ENCODE measurements around the gene SLC2A11. TPM values are rescaled to one million over a fixed set of nuclear protein-coding genes. Genes with fewer than 3 reads are reported as not detected.

SLC2A11 gene
- total RNA-seq, 1 donor from 2014 or later: 5.3 TPM

GRCh38 chr22:23832226-23833016, 25.3 kb upstream of the SLC2A11 start:
- DNase-seq (ENCODE audit: low read depth in 2 of 2): no peak

GRCh38 chr22:23833017-23833751, 24.5 kb upstream of the SLC2A11 start:
- no peak for DNase-seq (ENCODE audit: low read depth in 2 of 2)

GRCh38 chr22:23833911-23834317, 23.8 kb upstream of the SLC2A11 start:
- no peak for DNase-seq (ENCODE audit: low read depth in 2 of 2)

GRCh38 chr22:23834406-23834792, 23.3 kb upstream of the SLC2A11 start:
- DNase-seq (ENCODE audit: low read depth in 2 of 2): no peak

- no peak for DNase-seq (ENCODE audit: low read depth in 2 of 2)
Observed at GRCh38 chr22:23834793-23835483, 22.7 kb upstream of the SLC2A11 start.

DNA sequence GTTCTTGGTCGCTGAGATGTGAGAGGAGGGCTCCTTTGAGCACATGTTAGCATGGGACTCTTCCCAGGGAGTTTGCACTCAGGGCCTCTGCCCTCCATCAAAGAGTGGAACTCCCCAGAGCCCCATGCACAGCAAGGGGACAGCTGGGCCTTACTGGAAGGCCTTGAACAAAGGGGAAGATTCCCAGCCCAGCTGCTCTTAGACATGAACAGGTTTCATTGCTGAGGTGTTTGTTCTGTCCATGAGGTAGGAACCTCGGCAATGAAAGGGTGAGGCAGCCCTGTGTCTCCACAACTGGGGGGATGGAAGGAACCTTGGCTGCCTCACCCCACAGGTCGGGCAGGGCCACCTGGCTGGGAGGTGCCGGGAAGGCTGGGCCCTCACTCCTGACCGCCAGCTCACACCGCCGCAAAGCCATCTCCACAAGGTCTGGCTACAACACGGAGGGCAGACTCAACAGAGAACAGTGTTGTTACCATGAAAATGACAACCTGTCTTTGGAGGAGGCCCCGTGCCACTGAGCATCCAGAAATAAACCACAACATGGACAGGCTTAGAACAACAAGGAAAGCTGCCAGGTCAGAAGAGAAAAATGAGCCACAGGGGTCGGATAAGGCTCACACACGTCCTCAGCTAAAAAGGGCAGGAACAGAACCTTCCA, 22.1 kb upstream of the SLC2A11 start:
- no peak for DNase-seq (ENCODE audit: low read depth in 2 of 2)

- DNase-seq (ENCODE audit: low read depth in 2 of 2): no peak
Observed at GRCh38 chr22:23836281-23836680, 21.4 kb upstream of the SLC2A11 start.

DNA sequence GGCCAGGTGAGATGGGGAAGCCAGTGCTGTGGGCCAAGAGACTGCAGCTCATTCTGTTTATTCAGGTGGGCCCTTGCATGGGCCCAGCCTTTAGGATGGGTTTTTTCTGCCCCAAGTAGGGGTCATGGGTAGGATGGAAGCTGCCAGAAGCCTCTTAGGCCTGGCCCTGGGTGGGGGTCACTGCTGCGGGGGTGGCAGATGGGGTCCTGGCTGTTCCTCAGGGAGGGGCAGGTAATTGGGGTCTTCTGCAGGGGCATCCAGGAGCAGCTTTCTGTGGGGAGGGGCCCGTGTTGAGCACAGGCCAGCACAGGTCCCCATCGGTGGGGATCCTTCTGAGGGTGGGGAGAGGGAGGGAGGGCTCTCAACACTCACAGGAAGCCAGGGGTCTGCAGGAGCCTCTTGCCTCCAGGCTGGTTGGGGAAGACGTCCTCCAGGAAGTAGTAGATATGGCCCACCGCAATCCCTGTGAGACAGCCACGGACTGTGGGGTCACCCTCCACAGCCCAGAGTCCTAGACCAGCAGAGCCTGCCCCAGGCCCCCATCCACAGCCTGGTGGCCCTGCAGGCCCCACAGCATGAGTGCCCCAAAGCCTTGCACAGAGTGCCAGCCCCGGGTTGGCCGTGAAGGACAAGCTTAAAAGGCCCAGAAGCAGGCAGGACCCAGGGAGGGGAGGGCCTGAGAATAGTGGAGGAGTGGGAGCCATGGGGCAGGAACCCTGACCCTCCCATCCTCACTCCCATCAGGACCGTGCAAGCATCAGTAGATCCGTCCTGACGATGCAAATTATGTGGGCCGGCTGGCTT, 20.8 kb upstream of the SLC2A11 start:
- no peak for DNase-seq (ENCODE audit: low read depth in 2 of 2)

DNA sequence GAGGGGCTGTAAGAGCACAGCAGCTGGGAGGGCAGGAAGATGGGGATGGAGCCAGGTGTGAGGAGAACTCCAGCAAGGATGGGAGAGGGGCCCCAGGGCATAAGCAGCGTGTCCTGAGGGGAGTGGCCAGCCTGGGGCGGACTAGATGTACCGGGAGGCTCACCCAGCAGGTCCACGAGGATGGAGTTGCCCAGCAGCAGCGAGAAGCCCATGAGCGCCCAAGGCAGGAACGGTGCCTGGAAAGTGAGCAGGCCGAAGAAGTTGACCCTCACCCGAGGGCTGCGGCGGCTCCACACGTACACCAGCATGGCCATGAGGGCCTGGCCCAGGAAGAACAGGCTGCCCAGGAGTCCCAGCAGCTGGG, 20.2 kb upstream of the SLC2A11 start:
- no peak for DNase-seq (ENCODE audit: low read depth in 2 of 2)

GRCh38 chr22:23837911-23838680, 19.6 kb upstream of the SLC2A11 start:
- no peak for DNase-seq (ENCODE audit: low read depth in 2 of 2)

DNA sequence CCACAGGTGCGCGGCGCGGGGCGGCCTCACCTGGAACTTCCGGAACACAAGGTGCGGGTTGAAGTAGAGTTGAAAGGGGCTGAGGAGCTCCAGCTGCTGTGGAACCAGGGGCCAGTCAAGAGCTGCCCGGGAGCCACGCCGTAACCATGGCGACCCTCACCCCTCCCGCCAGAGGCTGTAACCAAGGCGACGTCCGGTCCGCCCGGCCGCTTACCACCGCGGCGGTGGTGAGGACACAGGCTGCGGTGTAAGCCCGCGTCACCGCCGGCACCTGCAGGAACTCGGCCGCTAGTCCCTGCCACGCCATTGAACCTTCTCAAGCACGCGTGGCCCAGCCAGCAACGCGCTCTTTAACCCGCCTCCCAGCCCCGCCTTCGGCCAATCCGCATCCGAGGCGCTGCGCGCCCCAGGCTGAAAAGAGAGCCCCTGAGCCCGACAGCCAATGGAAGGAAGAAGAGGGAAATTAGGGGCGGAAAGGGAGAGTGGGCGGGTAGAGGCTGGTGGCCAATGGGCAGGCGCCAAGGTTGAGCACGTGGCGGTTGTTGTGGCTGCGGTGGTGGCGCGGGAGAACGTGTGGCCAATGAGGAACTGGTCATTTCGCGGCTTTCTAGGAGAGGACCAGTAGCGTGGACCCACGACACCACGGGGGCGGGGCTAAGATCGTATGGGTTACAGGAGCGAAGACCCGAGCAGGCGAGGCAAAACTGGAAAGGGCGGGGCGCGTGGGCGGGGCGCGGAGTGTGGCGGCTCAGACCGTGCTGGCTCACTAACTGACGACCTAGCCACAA, 18.8 kb upstream of the SLC2A11 start, which contains the start of gene DERL3:
DERL3 (minus strand) TSS at position 326 of the 788 bp plus-strand sequence; CDS start at position 307, 19 bp downstream.
- peak; percentile 97 to 99 for DNase-seq (ENCODE audit: low read depth in 2 of 2)

DNA sequence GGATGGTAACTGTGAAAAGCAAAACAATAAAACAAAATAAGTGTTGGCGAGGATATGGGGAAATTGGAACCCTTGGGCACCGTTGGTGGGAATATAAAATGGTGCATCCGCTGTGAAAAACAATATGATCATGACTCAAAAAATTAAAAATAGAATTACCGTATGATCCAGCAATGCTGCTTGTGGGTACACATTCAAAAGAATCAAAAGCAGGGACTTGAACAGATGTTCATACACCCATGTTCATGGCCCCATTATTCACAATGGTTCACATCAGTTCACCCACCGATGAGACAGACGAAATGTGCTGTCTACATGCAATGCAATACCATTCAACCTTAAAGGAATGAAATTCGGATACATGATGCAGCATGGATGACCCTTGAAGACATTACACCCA, 17.6 kb upstream of the SLC2A11 start:
- no peak for DNase-seq (ENCODE audit: low read depth in 2 of 2)

DNA sequence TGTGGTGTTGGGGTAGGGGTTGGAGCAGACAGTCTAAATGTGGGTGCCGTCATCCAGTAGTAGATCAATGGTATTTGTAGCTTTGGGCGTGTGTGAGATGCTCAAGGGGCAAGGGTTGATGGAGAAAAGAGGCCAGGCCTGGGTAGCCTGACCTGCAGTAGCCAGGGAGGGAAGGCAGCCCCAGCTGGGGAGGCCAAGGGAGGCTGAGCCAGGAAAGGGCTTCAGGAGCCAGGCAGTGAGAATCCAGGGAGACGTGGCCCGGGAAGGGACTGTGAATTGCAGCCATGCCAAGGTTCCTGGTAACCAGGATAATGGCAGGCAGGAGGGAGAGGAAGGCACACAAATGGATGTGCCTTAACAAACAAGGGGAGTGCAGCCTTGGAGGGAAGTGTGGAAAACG, 16.4 kb upstream of the SLC2A11 start:
- DNase-seq (ENCODE audit: low read depth in 2 of 2): no peak

DNA sequence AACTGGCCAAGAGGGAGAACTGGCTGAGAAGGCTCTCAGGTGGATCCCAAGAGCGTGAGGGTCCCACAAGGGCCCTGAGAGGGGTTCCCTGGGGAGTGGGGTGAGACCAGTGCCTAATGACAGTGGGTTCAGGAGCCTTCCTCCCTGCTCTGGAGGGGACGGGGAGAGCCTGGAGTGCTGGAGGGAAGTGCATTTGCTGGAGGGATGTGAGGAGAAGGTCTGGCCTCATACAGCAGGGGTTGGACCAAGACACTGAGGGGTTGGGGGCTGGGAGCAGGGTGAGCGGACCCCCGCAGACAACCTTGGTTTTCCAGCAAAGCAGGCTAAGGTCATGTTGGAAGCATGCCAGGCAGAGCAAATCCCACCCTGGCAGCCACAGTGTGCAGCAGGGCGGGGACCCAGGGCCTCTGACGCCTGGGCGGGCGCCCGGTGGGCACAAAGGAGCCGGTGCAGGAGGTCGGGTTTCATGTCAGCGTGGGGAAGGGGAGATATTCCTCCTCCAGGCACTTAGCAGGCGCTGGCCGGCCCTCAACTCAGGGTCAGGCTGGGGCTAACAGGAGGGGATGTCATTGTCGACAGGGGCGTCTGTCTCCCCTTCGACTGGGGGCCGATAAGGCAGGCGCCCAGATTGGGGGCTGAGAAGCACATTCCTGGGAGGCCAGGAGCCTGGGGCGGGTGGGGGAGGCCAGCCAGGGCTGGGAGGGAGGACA, 15.8 kb upstream of the SLC2A11 start:
- no peak for DNase-seq (ENCODE audit: low read depth in 2 of 2)

DNA sequence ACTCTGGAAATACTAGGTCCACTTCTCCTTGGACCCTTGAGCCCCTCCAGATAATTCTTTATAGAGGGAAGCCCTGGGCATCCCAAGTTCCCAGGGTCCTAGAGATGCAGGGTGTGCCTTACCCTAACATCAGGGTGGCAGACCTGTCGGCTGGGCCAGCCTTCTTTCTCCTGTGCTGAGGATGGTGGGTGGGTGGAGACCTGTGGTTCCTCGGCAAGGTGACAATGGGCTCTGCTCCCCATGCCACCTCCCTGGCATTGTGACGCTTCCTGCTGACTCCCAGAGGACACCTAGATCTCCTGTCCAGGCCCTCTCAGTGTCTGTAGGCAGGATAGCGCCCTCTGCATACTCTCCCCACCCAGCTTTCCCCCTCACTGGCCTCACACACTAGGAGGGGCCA, 15.1 kb upstream of the SLC2A11 start:
- DNase-seq (ENCODE audit: low read depth in 2 of 2): no peak

GRCh38 chr22:23844739-23845202, 12.9 kb upstream of the SLC2A11 start:
- DNase-seq (ENCODE audit: low read depth in 2 of 2): no peak

- DNase-seq (ENCODE audit: low read depth in 2 of 2): no peak
Observed at GRCh38 chr22:23845265-23846080, 12.2 kb upstream of the SLC2A11 start.

DNA sequence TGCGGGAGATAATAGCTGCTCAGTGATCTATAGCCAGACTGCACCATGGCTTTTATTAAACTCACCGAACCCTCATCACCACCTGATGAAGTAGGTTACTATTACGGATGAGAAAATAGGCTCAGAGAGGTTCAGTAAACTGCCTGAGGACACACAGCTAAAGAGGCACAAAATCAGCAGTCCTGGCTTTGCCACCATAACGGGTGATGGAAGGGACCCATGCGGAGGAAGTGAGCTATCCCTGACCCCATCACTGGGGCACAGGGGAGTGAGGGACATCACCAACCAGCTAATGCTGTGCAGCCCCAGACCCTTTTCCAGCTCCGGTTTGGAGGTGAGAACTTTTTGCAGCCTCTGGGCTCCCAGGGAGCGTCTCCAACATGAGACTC, 11.6 kb upstream of the SLC2A11 start:
- no peak for DNase-seq (ENCODE audit: low read depth in 2 of 2)
